Measurements from ENCODE around the gene OR51B2.
"Not testable (repeated sequence)": the region's sequence is repeated elsewhere in the genome, so short reads cannot be mapped to it uniquely, and the experiment has no call there.

OR51B2 gene, protein sequence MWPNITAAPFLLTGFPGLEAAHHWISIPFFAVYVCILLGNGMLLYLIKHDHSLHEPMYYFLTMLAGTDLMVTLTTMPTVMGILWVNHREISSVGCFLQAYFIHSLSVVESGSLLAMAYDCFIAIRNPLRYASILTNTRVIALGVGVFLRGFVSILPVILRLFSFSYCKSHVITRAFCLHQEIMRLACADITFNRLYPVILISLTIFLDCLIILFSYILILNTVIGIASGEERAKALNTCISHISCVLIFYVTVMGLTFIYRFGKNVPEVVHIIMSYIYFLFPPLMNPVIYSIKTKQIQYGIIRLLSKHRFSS

DNA sequence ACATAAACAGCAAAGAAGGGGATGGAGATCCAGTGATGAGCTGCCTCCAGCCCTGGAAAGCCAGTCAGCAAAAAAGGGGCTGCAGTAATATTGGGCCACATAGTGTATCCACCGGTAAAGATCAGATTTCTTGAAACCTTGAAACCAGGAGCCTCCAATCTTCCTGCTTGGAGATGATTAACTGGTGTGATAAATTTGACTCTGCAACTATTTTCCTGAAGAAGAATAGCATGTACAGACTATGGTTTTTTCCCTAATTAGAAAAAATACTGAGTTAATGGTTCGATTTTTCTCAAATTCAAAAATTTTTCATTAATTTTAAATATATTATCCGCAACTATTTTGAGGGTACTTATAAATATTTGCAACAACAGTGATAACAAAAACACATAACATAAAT, at the start of gene OR51B2:
Gene OR51B2 (minus strand): TSS at position 101 of the 400 bp plus-strand sequence. CDS start 0 bp downstream, at position 101.
- no peak for DNase-seq

DNA sequence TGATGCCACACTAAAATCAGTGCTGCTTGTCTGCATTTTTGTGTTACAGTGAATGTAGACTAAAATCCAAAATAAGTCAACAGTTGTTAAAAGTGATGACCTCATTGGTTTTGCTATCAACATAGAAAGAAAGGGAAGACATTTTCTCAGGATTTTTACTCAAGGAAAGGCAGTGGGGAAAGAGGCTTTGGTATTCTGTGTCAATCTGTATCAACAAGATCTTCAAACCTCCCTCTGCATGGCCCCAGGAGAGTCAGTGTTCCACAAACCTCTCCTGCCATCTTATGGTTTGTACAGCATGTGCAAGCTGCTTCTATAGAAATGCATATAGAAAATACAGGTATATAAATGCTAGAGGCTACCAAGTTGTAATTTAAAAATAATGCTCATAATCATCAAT, 45.7 kb upstream of the OR51B2 start:
- DNase-seq, result no peak

DNA sequence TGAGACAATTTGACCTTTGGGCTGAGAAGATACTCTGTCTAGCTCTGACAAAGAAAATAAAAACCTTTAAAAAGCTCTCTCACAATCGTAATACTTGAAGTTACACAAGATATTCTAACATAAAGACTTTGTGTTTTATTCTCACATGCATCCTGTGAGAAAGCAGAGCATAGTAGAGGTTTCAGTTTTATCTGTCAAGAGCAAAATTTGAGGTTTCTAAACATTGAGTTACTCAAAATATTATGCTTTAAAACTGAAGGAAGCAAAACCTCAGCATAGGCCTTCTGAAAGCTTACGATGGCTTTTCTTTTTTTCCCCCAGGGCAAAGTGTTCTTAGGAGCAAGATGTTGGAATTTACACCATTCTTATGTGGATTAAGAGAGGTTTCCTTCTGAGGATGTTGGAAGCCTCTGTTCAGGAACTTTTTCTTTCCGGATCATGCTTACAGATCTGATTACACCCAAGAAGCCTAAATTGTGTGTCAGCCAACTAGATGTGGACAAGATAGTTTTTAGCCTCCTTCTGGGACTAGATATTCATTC, 44.5 kb upstream of the OR51B2 start:
- no peak for DNase-seq

DNA sequence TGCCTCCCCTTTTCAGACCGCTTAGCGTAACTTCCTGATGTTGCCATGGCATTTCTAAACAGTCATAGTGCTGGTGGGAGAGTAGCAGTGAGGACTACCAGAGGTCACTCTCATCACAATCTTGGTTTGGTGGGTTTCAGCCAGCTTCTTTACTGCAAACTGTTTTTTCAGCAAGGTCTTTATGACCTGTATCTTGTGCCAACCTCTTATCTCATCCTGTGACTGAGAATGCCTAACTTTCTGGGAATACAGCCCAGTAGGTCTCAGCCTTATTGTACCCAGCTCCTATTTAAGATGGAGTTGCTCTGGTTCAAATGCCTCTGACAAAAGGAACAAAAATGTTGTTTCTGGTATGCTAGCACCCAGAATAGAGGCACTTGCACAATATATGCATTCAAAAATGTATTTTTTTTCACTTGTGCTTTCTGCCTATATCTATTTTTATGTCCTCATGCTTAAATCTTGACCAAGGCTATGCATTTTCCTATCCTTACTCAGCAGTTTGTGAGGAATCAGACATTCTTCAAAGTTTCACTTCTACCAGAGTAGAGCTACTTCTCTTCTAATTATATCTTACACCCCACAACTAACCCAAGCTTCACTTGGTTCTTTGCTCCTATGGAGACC, 43.5 kb upstream of the OR51B2 start:
- no peak for DNase-seq

DNA sequence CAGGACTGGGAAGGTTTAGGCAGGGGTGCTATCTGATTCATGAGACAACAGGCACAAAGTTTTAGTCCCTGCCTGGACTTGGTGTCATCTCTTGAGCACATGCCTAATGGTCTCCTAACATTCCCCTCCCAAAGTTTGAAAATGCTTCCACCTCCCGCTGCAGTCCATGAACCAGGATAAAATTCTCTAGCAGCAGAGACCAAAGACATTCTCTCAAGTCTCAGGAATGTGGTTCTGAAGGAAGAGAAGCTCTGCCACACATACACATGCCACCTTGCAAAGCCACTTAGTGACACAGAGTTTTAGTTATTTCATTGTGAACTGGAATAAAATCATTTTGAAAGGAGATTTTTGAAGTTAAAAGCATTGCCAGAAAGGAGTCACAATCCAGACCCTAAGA, 42.8 kb upstream of the OR51B2 start:
- DNase-seq, result no peak

DNA sequence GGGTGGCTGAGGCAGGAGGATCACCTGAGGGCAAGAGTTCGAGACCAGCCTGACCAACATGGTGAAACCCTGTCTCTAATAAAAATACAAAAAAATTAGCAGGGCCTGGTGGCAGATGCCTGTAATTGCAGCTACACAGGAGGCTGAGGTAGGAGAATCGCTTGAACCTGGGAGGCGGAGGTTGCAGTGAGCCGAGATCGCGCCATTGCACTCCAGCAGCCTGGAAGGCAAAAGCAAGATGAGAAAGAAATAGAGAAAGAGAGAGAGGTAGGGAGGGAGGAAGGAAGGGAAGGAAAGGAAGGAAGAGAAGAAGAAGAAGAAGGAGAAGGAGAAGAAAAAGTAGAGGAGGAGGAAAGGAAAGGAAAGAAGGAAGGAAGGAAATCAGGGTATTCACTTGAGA, 42.3 kb upstream of the OR51B2 start:
- not testable (repeated sequence) for DNase-seq

DNA sequence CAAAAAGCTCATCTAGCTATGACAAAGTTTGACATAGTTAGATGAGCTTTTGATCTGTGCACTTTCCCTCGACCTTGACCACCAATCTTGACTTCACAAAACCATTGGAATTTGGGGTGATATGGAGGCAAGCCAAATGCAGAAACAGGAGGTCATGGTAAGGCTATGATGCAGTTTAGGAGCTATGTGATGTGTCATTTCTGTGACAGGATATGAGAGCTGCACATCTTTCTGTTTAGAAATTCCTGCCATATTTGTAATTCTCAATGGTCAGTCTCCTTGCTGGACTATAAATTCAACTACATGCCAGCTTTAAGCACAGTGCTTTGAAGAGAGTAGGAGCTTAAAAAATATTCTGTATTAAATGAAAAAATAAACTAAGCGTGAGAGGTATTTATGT, 40.1 kb upstream of the OR51B2 start:
- DNase-seq, result no peak

DNA sequence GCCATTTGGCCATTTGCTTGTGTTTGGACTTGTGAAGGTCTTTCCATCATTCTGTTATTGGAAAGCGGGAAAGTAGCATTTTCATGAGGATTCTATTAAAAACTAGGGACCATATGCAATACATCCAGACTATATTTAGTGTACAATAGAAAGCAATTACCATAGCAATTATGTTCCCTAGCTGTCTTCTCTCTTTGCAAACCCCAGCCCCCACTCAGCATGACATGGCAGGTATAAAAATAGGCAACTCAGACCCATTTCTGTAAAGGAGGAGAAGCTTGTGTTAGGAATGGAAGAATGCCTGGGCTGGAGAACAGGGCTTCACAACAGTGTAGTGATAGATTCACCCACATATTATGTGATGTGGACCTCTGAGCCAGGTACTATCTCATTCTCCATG, 39.6 kb upstream of the OR51B2 start:
- DNase-seq, result no peak

DNA sequence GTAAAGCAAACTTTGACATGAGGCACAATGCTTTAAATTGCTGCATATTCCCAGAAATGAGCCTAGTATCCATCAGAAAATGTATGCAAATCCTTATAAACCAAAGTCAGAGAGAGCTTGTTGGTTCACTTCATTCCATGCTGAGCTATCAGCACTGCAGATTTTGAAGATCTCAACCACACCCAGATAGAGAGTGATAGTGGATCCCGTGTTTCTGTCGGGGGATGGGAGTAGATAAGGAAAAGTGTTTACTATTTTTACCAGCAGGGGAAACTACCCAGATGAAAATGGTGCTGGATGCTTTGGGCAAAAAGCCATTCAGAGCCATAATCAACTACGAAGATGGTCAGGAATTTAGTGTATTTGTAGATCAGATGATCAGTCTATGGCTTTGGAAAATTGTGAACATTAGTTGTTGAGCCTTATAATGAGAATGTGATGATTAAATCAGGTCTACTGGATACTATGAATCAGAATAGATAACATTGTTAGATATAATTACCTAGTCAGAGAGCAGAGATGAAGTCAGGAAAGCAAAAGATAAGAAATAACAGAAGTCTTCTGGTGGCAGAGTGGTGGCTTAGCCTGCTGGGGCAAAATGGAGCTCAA, 38.0 kb upstream of the OR51B2 start:
- DNase-seq, result no peak

DNA sequence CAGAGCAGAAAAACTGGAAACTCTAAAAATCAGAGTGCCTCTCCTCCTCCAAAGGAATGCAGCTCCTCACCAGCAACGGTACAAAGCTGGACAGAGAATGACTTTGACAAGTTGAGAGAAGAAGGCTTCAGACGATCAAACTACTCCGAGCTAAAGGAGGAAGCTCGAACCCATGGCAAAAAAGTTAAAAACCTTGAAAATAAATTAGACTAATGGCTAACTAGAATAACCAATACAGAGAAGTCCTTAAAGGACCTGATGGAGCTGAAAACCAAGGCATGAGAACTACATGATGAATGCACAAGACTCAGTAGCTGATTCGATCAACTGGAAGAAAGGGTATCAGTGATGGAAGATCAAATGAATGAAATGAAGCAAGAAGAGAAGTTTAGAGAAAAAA, 31.9 kb upstream of the OR51B2 start:
- not testable (repeated sequence) for DNase-seq

DNA sequence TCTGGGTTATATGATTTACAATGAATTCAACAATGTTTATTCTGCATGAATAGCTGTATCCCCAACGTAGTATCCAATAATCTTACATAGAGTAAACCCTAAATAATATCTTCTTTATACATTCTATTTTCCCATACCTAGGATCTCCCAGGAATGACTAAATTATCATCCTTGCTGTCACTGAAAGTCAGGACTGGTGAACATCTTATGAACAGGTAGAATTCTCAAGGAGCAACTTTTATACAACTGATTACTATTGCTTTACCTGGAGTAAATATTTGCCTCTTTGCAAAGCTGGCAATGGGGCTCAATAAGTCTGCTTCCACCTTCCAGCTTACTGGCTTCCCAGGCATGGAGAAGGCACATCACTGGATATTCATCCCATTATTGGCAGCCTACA, 27.1 kb upstream of the OR51B2 start, which contains the start of gene OR51B6:
Gene OR51B6 (plus strand): TSS at position 301 of the 400 bp plus-strand sequence. CDS start 0 bp downstream, at position 301.
- no peak for DNase-seq

DNA sequence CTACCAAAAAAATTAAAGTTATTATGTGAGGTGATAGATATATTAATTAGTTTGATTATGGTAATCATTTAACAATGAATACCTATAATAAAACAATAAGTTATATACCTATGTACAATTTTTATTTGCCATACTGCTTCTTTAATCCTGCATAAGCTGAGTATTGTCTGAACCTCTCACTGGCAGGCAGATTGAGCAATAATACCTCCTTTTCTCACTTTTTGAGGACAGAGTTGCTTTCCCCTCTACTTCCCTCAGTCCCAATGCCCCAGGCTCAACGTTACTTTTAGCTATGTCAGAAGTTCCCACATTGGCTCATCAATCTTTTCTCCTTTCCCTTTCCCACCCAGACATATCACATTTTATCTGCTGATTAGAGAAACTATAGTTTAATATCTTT, 25.5 kb upstream of the OR51B2 start:
- DNase-seq, result no peak

DNA sequence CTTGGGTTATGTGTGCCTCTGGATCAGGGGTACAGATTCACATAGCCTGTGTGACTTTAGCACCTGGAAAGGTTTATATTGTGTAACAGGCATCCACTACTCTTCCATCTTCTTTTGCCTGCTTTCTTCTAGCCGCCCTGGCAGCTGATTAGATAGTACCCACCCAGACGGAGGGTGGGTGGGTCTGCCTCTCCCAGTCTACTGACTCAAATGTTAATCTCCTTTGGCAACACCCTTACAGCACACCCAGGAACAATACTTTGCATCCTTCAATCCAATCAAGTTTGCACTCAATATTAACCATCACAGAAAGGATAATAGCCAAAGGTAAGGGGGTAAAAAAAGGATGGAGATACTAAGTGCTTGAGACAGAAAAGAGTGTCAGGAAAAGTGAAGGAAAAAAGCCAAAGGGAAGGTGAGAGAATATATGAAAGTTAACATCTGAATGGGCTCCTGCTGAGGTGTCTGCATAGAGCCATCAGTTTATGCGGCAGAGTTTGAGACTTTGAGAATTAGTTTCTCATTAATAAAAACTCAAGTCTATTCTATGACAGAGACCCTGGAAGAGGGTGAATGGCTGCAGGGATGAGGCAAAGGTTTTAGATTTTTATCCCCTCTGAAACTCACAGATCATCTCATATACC, 24.6 kb upstream of the OR51B2 start:
- DNase-seq, result no peak

DNA sequence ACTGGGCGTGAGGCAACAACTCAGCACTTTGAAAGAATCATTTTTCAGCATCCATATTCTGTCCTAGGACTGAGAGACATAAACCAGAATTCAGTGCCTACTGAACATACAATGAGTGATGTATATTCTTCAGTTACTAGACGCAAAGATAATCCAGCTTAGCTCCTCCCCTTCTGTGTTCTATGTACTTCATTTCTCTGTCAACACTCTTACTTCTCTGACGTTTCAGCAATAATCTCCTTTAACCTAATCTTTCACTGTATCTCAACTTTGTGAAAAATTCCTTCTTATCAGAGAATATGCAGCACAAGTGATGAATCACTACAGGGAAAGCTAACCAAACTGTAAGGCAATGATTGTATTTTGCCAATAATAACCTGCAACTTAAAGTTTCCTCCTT, 21.7 kb upstream of the OR51B2 start:
- DNase-seq, result no peak

DNA sequence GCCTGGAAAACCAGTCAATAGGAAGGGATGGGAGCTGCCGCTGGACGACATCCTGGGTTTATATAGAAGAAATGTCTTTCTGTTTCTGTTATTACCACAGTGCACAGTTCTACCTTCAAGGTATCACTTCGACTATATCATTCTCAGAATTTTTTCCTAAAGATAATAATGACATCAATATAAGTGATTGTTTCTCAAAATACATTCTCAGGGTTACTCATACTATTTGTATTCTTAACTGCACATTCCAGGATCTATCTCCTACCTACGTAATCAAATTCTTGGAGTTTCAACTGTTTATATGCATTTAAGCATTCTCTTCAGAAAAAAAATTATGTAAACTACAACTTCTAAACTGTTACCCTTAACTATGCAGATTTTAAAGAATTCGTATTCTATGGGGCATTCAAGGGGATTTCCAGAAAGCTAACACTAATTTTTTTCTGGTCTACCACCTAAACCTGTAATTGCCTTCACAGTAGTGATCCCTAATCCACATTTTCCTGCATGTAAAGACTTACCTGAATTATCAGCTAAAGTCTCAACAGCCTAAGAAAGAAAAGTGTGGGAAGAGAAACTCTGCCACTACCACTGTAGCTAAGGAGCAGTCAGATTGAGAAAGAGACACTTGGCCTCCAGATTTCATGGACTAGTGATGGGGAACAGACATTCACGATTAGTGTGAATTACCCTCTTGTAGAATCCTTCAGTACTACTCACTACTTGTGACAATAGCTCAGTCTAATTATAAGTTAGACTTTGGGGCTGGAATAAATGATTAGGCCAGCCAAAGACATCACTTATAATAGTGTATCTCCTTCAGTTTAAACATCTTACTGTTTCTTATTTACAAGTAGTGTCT, 19.6 kb upstream of the OR51B2 start, which contains the start of gene OR51B5:
Gene OR51B5 (minus strand): TSS at position 51 of the 862 bp plus-strand sequence. CDS start 0 bp downstream, at position 51.
- no peak for DNase-seq

DNA sequence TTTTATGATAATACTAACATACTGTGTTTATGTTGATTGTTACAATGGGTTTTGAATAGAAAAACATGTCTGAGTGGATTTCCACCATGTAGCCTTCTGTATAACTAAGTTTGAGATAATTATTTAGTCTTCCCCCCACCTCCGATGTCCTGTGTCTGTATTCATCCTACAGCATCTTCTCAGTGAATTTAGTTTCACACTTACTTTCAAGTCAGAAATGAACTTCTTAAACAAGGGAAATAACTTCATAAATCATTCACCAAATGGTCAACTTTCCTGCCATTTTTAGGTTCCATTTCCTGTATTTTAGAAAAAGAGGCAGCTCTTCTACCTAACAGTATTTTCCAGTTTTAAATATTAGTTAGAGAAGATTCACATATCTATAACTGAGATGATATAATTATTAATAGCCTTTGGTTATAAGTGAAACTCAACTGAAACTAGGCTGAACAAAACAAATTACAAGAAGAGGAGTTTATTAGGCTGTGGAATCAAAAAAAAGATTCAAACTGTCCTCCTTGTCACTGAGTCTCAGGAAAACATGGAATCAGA, 15.8 kb upstream of the OR51B2 start:
- DNase-seq, result no peak

DNA sequence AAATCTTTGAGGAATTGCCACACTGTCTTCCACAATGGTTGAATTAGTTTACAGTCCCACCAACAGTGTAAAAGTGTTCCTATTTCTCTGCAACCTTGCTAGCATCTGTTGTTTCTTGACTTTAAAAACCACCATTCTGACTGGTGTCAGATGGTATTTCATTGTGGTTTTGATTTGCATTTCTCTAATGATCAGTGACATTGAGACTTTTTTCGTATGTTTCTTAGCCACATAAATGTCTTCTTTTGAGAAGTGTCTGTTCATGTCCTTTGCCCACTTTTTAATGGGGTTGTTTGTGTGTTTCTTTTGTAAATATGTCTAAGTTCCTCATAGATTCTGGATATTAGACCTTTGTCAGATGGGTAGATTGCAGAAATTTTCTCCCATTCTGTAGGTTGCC, 13.2 kb upstream of the OR51B2 start:
- not testable (repeated sequence) for DNase-seq

DNA sequence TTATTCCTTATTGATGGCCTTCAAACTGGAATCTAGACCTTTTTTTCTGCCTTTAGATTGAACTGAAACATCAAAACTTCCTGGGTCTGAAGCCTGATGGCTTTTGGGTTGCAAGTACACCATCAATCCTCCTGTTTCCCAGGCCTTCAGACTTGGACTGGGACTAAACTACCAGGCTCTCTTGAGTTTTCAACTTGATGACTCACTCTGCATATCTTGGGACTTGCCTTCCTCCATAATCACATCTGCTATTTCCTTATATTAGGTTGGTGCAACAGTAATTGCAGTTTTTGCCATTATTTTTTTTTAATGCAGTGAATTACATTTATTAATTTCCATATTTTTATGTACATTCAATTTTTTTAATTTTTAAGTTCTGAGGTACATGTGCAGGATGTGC, 12.2 kb upstream of the OR51B2 start:
- DNase-seq, result no peak

DNA sequence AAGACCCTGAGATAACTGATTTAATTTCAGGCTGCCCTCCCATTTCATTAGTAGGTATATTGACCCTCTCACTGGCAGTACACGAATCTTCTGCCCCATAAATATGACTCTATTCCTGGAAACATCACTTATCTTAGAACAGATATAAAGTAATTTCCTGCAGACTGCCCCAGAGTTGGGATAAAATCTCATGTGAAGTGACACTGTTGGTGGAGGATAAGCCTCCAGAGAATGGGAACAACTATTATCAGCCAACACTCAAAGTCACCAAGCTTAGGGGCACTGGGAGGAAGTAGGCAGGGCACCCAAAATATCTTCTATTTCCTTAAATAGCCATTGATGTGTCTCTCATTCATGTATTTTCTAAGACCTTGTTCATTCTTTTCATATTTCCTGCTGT, 11.1 kb upstream of the OR51B2 start:
- DNase-seq, result no peak

DNA sequence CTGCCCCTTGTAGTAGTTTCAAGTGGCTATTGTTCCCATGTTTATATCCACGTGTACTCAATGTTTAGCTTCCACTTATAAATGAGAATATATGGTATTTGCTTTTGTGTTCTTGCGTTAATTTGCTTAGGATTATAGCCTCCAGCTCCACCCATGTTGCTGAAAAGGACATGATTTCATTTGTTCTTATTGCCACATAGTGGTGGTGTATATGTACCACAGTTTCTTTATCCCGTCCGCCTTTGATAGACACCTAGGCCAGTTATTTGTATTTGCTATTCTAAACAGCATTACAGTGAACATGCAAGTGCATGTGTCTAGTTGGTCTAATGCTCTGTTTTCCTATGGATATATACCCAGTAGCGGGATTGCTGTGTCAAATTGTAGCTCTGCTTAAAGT, 6.8 kb downstream of the OR51B2 start:
- DNase-seq, result no peak

DNA sequence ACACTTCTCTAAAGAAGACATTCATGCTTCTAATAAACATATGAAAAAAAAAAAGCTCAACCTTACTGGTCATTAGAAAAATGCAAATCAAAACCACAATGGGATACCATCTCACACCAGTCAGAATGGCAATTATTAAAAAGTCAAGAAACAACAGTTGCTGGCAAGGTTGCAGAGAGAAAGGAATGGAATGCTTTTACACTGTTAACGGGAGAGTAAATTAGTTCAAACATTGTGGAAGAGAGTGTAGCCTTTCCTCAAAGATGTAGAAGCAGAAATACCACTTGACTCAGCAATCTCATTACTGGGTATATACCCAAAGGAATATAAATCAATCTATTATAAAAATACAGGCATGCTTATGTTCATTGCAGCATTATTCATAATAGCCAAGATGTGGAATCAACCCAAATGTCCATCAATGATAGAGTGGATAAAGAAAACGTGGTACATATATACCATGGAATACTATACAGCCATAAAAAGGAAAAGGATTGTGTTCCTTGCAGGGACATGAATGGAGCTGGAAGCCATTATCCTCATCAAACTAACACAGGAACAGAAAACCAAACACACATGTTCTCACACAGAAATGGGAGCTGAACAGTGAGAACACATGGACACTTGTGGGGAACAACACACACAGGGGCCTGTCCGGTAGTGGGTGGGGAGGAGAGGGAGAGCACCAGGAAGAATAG, 10.6 kb downstream of the OR51B2 start:
- DNase-seq, result not testable (repeated sequence)
